Measurements from ENCODE around the gene ZP1. TPM values are rescaled to one million over a fixed set of nuclear protein-coding genes. Genes with fewer than 3 reads are reported as not detected.
"Not testable (repeated sequence)": the region's sequence is repeated elsewhere in the genome, so short reads cannot be mapped to it uniquely, and the experiment has no call there.

Gene ZP1
- under 1 TPM in 1 of 4 donors, not detected in 3; 0.26 TPM for total RNA-seq

- Histone ChIP-seq H3K9me3 (no peaks in the 10 kb centered on the region), H3K27ac (replicated peaks in 1 of 4) (no peak within 1 kb of the TSS), H3K36me3 (no peaks in the 10 kb centered on the region), H3K27me3 (peaks cover 0 to 6% (median 0%) of the 10 kb centered on the region in 4 donors), H3K4me3 (no peak within 1 kb of the TSS), H3K4me1 (peaks cover 14 to 20% (median 17%) of the 10 kb centered on the region in 4 donors)
- TF ChIP-seq, protein P1, sequence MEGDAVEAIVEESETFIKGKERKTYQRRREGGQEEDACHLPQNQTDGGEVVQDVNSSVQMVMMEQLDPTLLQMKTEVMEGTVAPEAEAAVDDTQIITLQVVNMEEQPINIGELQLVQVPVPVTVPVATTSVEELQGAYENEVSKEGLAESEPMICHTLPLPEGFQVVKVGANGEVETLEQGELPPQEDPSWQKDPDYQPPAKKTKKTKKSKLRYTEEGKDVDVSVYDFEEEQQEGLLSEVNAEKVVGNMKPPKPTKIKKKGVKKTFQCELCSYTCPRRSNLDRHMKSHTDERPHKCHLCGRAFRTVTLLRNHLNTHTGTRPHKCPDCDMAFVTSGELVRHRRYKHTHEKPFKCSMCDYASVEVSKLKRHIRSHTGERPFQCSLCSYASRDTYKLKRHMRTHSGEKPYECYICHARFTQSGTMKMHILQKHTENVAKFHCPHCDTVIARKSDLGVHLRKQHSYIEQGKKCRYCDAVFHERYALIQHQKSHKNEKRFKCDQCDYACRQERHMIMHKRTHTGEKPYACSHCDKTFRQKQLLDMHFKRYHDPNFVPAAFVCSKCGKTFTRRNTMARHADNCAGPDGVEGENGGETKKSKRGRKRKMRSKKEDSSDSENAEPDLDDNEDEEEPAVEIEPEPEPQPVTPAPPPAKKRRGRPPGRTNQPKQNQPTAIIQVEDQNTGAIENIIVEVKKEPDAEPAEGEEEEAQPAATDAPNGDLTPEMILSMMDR (IDR thresholded peaks at IDR 0.05), result no peak
- no peak for TF ChIP-seq POLR2AphosphoS5 (IDR thresholded peaks at IDR 0.05)
- TF ChIP-seq EP300 (IDR thresholded peaks at IDR 0.05), result no peak
- no peak for TF ChIP-seq POLR2A (IDR thresholded peaks at IDR 0.05; ENCODE audit: low read depth)
- no peak for DNase-seq (ENCODE audit: extremely low spot score)
- 63% methylated on average over 4 of the region's 13 CpGs for WGBS
- intact Hi-C loops (cut with DNase I), result no loop called here
Measured at GRCh38 chr11:60866911-60867870, at the start of gene ZP1. Gene ZP1 (plus strand): TSS chr11:60867542. CDS start chr11:60867562, 20 bp downstream.

GRCh38 chr11:60818057-60818456, 49.3 kb upstream of the ZP1 start:
- 78% methylated on average over 4 of the region's 4 CpGs for WGBS
- no peak overlapping the region for H3K27ac ChIP-seq (replicated peaks in 1 of 4)
- H3K4me1 ChIP-seq, result no peaks in the 10 kb centered on the region
- no peaks in the 10 kb centered on the region for H3K36me3 ChIP-seq
- no peaks in the 10 kb centered on the region for H3K27me3 ChIP-seq
- TF ChIP-seq EP300 (IDR thresholded peaks at IDR 0.05), result no peak
- TF ChIP-seq, protein P1 (IDR thresholded peaks at IDR 0.05), result no peak
- no peak for TF ChIP-seq POLR2A (IDR thresholded peaks at IDR 0.05; ENCODE audit: low read depth)
- TF ChIP-seq POLR2AphosphoS5 (IDR thresholded peaks at IDR 0.05), result no peak
- H3K9me3 ChIP-seq, result peaks cover 0 to 16% (median 14%) of the 10 kb centered on the region in 4 donors
- intact Hi-C loops (cut with DNase I), result no loop called here
- DNase-seq (ENCODE audit: extremely low spot score), result no peak
- no peak overlapping the region for H3K4me3 ChIP-seq

DNA sequence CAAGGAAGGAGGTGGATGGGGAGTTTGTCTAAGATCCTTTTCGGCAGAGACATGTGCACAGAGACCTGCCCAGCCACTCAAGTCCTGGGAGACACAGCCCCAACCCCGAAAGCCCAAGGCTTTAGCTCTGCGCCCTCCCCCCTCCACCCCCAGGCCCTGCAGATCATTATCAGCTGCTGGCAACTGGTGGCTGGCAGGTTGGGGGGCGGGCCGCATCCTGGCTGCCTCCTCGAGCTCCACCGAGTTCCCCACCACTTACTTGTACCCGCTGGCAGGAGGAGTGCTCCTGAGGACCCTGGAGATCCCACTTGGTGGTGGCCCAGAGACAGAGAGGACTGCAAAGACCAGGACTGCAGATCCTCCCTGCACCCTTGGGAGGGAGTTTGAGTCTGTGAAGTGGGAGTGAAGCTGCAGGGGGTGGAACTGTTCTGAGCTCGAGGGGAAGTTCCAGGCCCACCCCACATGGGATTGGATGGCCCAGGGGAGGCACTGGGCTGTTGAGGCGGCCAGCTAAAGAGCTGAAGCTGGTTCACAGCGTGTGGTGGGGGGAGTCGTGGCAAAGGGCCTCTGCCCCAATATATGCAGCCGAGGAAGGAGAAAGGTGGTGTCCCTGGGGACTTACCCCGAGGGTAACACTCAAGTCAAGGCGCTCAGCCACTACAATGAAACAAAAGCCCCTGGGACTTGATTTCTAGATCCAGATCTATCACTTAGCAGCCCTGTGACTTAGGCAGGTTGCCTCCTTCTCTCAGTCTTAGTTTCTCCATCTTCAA, 45.3 kb upstream of the ZP1 start:
- 73% methylated on average over 15 of the region's 15 CpGs for WGBS
- Histone ChIP-seq H3K36me3 (no peaks in the 10 kb centered on the region), H3K9me3 (peaks cover 0 to 8% (median 7%) of the 10 kb centered on the region in 4 donors), H3K4me1 (no peaks in the 10 kb centered on the region), H3K27ac (replicated peaks in 1 of 4) (no peak overlapping the region), H3K27me3 (no peaks in the 10 kb centered on the region), H3K4me3 (no peak overlapping the region)
- intact Hi-C loops (cut with DNase I), result no loop called here
- TF ChIP-seq, protein P1 (IDR thresholded peaks at IDR 0.05), result no peak
- TF ChIP-seq POLR2A (IDR thresholded peaks at IDR 0.05; ENCODE audit: low read depth), result no peak
- TF ChIP-seq EP300 (IDR thresholded peaks at IDR 0.05), result no peak
- no peak for TF ChIP-seq POLR2AphosphoS5 (IDR thresholded peaks at IDR 0.05)
- DNase-seq (ENCODE audit: extremely low spot score), result no peak

- H3K36me3 ChIP-seq; H3K4me3 ChIP-seq; H3K4me1 ChIP-seq; H3K27me3 ChIP-seq; H3K9me3 ChIP-seq; H3K27ac ChIP-seq (replicated peaks in 1 of 4); intact Hi-C loops (cut with DNase I); DNase-seq (ENCODE audit: extremely low spot score): not testable (repeated sequence)
- 97% methylated on average over 5 of the region's 5 CpGs for WGBS
Measured at GRCh38 chr11:60823745-60824306, 43.5 kb upstream of the ZP1 start.

DNA sequence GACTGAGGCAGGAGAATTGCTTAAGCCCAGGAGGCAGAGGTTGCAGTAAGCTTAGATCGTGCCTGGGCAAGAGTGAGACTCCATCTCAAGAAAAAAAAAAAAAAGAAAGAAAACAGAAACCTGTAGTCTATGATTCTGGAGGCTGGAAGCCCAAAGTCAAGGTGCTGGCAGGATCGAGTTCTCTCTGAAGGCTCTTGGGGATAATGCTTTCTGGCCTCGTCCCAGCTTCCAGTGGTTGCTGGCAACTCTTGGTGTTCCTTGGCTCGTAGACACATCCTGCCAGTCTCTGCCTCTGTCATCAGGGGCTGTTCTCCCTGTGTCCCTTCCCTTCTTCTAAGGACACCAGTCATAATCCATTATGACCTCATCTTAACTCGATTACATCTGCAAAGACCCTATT, 42.2 kb upstream of the ZP1 start:
- no peaks in the 10 kb centered on the region for H3K4me1 ChIP-seq
- H3K27ac ChIP-seq (replicated peaks in 1 of 4), result no peak overlapping the region
- intact Hi-C loops (cut with DNase I), result no loop called here
- H3K36me3 ChIP-seq, result no peaks in the 10 kb centered on the region
- no peak for DNase-seq (ENCODE audit: extremely low spot score)
- no peaks in the 10 kb centered on the region for H3K27me3 ChIP-seq
- H3K9me3 ChIP-seq, result no peaks in the 10 kb centered on the region
- TF ChIP-seq POLR2AphosphoS5 (IDR thresholded peaks at IDR 0.05), result no peak
- no peak overlapping the region for H3K4me3 ChIP-seq
- WGBS, result 74% methylated on average over 5 of the region's 5 CpGs

Measured in esophagus muscularis mucosa (tissue), 4 donors.